ENCODE results near the gene USP51.
"Not testable (repeated sequence)": the region's sequence is repeated elsewhere in the genome, so short reads cannot be mapped to it uniquely, and the experiment has no call there.

USP51 gene

GRCh38 chrX:55443468-55443867 is 46.2 kb downstream of the USP51 start:
- not testable (repeated sequence) for H3K36me3 Mint-ChIP-seq, H3K9me3 Mint-ChIP-seq, H3K27ac Mint-ChIP-seq, H3K4me3 Mint-ChIP-seq, H3K4me1 Mint-ChIP-seq, H3K27me3 Mint-ChIP-seq, ATAC-seq

Measured in stimulated activated memory B cell treated with anti-CD40 and anti-IgM and Interleukin-4, amounts not matched to agents 10 μg/mL and 1 μg/mL and 100 μg/mL, for 72 hours (primary cell).